Left ventricle myocardium inferior (tissue), 1 donor: ENCODE measurements around the gene PDZRN3. TPM values are rescaled to one million over a fixed set of nuclear protein-coding genes. Genes with fewer than 3 reads are reported as not detected.

Source experiments
- DNase-seq: peaks from one replicate; pipeline ENCODE4 v3.0.0-alpha.2; 2020
- H3K27ac ChIP-seq: fragments of 200-600 bp; replicated peaks from 2 replicates; pipeline ENCODE4 v1.8.0; 2021
- H3K27me3 ChIP-seq: fragments of 200-600 bp; 2 replicates; pipeline ENCODE4 v1.8.0; 2021; ENCODE audit warnings: low read depth
- H3K36me3 ChIP-seq: fragments of 200-600 bp; 2 replicates; pipeline ENCODE4 v1.8.0; 2021
- H3K4me1 ChIP-seq: fragments of 200-600 bp; 2 replicates; pipeline ENCODE4 v1.8.0; 2021
- H3K4me3 ChIP-seq: fragments of 200-600 bp; 2 replicates; pipeline ENCODE4 v1.8.0; 2021; ENCODE audit warnings: mild to moderate bottlenecking, moderate library complexity
- H3K9me3 ChIP-seq: fragments of 200-600 bp; replicated peaks from 2 replicates; pipeline ENCODE4 v1.8.0; 2021
- CTCF ChIP-seq: fragments of 200-600 bp; IDR thresholded peaks from 2 replicates; pipeline ENCODE4 v1.8.0; 2021; ENCODE audit warnings: antibody characterized with exemption, mild to moderate bottlenecking, borderline replicate concordance
- intact Hi-C: fragments of 100-400 bp; cut with micrococcal nuclease; formaldehyde crosslinking; loops from one replicate; pipeline ENCODE4 v1.11.0; 2022
- total RNA-seq: library from RNA; stranded (reverse); fragmentation: NEBNext Ultra II Directional; extraction: Animal tissue kit (Norgen Biotek cat#: 25700); gene quantifications from one replicate; pipeline ENCODE4 v1.2.1, GENCODE V29; 2021
- donor health status: DM: no; HTN: yes; CAD: no; lungs with severe emphysema.

PDZRN3 gene
- total RNA-seq, 1 donor from 2014 or later = 114 TPM

- Histone ChIP-seq H3K9me3 (no peaks in the 10 kb centered on the region), H3K4me1 (peaks cover 86% of the 10 kb centered on the region), H3K4me3 (peak overlapping the region; percentile 17), H3K27ac (peak overlapping the region; percentile 96), H3K27me3 (no peaks in the 10 kb centered on the region), H3K36me3 (peaks cover 3% of the 10 kb centered on the region)
- intact Hi-C loops = no loop called here
- no peak for TF ChIP-seq CTCF
- DNase-seq = no peak
Measured at GRCh38 chr3:73608456-73609314, 16.1 kb downstream of the PDZRN3 start.

- DNase-seq = no peak
- H3K4me3 ChIP-seq = no peak overlapping the region
- peaks cover 8% of the 10 kb centered on the region for H3K36me3 ChIP-seq
- peaks cover 86% of the 10 kb centered on the region for H3K4me1 ChIP-seq
- peak overlapping the region; percentile 96 for H3K27ac ChIP-seq
- no peak for TF ChIP-seq CTCF
- H3K27me3 ChIP-seq = no peaks in the 10 kb centered on the region
- no peaks in the 10 kb centered on the region for H3K9me3 ChIP-seq
- intact Hi-C loops = no loop called here
Measured at GRCh38 chr3:73605861-73606260, 18.9 kb downstream of the PDZRN3 start.

GRCh38 chr3:73605412-73605811, 19.3 kb downstream of the PDZRN3 start:
- peaks cover 86% of the 10 kb centered on the region for H3K4me1 ChIP-seq
- intact Hi-C loops = no loop called here

GRCh38 chr3:73604451-73604850, 20.3 kb downstream of the PDZRN3 start:
- Histone ChIP-seq H3K9me3 (no peaks in the 10 kb centered on the region), H3K36me3 (peaks cover 8% of the 10 kb centered on the region), H3K27me3 (no peaks in the 10 kb centered on the region), H3K4me1 (peaks cover 91% of the 10 kb centered on the region), H3K27ac (peak overlapping the region; percentile 96), H3K4me3 (no peak overlapping the region)
- no peak for DNase-seq
- intact Hi-C loops = no loop called here
- TF ChIP-seq CTCF = no peak

More at GRCh38 chr3:73605412-73605811, 19.3 kb downstream of the PDZRN3 start:
- Histone ChIP-seq H3K27ac (peak overlapping the region; percentile 96), H3K27me3 (no peaks in the 10 kb centered on the region), H3K36me3 (peaks cover 8% of the 10 kb centered on the region), H3K4me3 (no peak overlapping the region), H3K9me3 (no peaks in the 10 kb centered on the region)
- no peak for TF ChIP-seq CTCF
- DNase-seq = no peak

GRCh38 chr3:73603762-73604171, 21.0 kb downstream of the PDZRN3 start:
- DNase-seq = no peak
- H3K4me1 ChIP-seq = peaks cover 98% of the 10 kb centered on the region
- TF ChIP-seq CTCF = no peak

More at GRCh38 chr3:73603762-73604171, 21.0 kb downstream of the PDZRN3 start:
- Histone ChIP-seq H3K4me3 (no peak overlapping the region), H3K27me3 (no peaks in the 10 kb centered on the region), H3K36me3 (peaks cover 8% of the 10 kb centered on the region), H3K27ac (peak overlapping the region; percentile 96), H3K9me3 (no peaks in the 10 kb centered on the region)
- intact Hi-C loops = no loop called here
